SIG-M5 treated with dmso at 0.1 percent for 504 hours (cell line): ENCODE results near the gene SLC27A6.
"Not testable (repeated sequence)": the region's sequence is repeated elsewhere in the genome, so short reads cannot be mapped to it uniquely, and the experiment has no call there.

ENCODE experiments used
- DNase-seq: peaks from one replicate; lab custom pipeline; 2025; ENCODE audit not compliant: unreplicated experiment; lab: John Stamatoyannopoulos, UW

SLC27A6 gene

GRCh38 chr5:129001841-129002526 is 36.7 kb downstream of the SLC27A6 start:
- DNase-seq, result no peak

DNA sequence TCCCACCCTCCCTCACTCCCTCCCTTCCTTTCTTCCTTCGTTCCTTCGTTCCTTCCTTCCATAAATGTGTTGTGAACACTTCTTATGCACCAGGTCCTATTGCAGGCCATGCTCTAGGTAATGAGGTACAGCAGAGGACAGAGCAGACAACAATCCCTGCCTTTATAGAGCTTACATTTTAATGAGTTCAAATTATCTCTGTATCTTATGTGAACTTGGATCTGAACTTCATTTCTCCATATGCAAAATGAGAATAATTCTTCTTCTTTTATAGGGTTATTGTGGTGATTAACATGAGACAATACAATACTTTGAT is 37.2 kb downstream of the SLC27A6 start:
- DNase-seq, result no peak

GRCh38 chr5:129003232-129003631 is 37.9 kb downstream of the SLC27A6 start:
- no peak for DNase-seq

GRCh38 chr5:129014185-129014584 is 48.9 kb downstream of the SLC27A6 start:
- DNase-seq, result no peak

DNA sequence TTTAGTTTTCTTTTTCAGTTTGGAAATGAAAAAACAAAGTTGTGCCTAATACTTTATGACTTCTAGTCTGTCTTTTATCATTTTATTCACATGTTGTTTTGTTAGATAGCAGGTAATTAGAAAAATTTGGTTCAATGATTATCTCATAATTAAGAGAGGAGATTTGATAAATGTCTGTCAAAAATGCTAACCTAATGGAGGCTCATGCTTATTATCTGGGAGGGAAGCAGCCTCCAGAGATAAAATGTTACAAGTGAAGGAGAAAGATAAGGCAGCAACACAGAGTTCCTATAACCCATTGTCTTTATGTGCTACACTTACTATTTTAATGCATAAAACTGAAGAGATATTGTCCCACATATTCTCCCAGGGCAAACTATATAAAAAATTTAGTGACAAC is 53.5 kb downstream of the SLC27A6 start:
- DNase-seq, result no peak

DNA sequence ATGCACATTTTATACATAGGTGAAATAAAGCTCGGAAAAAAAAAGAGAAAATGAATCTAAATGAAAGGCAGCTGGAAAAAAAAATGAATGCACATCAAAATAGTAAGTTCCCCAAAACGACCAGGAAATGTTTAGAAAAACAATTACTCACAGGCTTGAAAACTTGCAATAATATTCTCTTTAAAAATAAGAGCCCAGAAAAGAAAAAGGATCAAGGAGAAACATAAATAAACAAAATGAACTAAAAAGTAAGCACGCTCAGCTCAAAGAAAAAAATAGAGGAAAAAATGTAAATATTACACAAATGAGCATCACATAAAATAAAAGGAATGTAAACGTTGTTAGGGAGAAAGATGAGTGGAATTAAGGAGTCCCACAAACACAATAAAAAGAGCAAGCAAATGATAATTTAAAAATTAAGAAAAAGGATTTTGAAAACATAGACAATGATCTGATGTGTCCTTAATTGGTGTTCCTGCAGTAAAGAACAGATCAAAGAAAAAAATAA is 54.2 kb downstream of the SLC27A6 start:
- DNase-seq, result no peak

- DNase-seq, result no peak
These were observed 55.4 kb downstream of the SLC27A6 start for GRCh38 chr5:129020683-129021082.

- DNase-seq, result no peak
These were observed 56.5 kb downstream of the SLC27A6 start for GRCh38 chr5:129021744-129022143.

- no peak for DNase-seq
These were observed 57.3 kb downstream of the SLC27A6 start for GRCh38 chr5:129022599-129022998.

DNA sequence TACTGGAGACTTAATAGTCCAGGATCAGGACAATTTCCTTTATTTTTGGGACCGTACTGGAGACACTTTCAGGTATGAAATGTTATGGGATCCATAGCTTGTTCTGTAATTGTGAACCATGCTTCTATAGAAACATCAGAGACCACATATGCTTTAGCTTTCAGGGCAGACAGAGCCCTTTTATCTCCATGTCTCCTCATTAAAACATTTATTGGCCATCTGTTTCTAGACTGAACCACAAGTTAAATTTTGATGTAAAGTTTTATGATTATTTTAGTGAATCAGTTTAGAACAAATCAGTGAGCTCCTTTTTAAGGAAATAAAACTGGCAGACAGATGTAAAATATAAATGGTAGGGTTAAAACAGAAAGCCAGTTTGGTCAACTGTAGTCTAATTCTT is 62.0 kb downstream of the SLC27A6 start:
- no peak for DNase-seq

- DNase-seq, result no peak
These were observed 66.8 kb downstream of the SLC27A6 start for GRCh38 chr5:129031886-129032683.

GRCh38 chr5:129036257-129036656 is 71.0 kb downstream of the SLC27A6 start:
- not testable (repeated sequence) for DNase-seq

DNA sequence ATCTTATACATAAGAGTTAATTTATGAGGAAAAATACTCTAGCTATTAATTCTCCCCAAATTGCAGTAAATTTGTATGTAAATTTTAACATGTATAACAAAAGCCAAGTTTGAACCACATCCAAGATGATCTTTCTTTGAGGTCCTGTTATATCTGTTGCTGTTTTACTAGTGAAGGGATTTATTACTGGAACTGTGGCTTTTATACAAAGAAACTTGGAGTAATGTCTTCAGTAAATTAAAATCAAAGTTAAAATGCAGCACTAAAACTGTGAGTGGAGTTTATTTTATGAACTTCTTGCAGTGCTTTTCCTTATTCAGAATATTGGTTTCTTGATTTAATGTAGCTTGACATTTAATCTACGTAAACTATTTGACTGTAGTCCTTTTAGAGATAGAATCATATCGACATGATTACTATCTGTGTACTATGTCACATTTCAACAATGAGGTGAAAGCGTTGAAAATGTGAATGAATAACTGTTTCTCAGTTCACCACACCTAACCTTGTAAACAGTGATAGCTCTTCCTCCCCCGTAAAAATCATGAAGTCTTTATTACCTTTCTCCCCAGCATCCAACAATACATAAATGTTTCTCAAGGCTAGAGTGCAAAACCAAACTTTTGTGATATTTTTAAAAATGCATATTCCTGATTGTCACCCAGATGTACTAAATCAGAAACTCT is 76.1 kb downstream of the SLC27A6 start:
- no peak for DNase-seq

DNA sequence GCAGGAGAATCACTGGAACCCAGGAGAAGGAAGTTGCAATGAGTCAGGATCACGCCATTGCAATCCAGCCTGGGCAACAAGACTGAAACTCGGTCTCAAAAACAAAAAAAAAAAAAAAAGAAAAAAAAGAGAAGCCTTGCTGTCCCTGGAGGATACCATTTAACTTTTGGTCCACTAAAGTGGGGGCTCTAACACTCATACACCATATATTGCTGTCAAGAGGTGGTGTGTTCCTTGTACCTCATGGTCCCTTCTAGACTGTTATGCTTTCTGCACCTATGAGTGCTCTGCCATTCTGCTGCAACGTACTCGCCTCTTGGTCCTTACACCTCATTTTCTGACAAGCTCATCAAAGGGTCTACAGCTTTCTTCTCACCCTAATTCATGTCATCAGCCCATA is 77.0 kb downstream of the SLC27A6 start:
- DNase-seq, result no peak

- DNase-seq, result no peak
These were observed 78.6 kb downstream of the SLC27A6 start for GRCh38 chr5:129043894-129044293.

DNA sequence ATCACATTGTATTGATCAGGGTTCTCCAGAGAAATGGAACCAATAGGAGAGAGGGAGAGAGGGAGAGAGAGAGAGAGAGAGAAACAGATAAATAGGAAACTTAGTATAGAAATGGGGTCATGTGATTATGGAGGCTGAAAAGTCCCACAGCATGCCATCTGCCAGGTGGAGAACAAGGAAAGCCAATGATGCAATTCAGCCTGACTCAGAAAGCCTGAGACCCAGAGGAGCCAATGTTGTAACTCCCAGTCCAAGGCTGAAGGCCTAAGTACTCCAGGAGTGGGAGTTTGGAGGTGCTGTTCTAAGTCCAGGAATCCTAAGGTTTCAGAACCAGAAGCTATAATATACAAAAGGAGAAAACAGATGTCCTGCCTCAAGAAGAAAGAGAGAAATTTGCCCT is 80.9 kb downstream of the SLC27A6 start:
- no peak for DNase-seq

- DNase-seq, result no peak
These were observed 83.2 kb downstream of the SLC27A6 start for GRCh38 chr5:129048509-129048908.

DNA sequence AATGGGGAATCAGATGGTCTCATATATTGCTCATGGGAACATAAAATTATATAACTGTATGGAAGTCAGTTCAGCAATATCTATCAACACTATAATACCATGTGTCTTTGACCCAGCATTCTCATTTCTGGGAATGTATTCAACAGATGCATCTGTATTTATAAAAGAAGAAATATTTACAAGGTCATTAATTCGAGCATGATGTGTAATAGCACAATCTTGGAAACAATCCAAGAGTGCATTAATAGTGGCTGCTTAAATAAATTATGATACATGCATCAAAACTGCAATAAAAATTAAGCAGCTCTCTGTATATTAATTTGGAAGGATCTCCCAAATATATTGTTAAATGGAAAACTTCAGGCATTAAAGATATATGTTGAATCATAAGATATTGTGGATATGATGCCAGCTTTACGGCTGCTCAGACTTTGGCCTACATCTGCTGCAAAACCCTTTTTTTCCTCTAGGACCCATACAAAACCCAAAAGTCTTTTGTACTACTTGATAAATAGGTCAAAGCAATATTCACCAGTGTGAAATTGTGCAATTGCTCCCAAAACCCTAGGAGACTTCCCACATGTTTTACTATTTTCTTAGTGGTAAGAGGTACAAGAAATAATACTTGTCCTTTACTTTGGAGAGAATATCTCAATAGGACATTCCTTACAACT is 84.0 kb downstream of the SLC27A6 start:
- no peak for DNase-seq

- no peak for DNase-seq
These were observed 86.0 kb downstream of the SLC27A6 start for GRCh38 chr5:129051283-129051682.

- no peak for DNase-seq
These were observed 88.2 kb downstream of the SLC27A6 start for GRCh38 chr5:129053438-129053837.

DNA sequence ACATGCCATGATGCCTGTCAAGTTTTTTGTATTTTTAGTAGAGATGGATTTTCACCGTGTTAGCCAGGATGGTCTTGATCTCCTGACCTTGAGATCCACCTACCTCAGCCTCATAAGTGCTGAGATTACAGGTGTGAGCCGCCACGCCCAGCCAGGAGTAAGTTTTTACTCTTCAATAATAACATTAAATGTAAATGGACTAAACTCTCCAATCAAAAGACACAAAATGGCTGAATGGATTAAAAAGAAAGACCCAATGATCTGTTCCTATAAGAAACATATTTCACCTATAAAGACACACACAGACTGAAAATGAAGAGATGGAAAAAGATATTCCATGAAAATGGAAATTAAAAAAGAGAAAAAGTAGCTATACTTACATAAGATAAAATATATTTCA is 92.0 kb downstream of the SLC27A6 start:
- DNase-seq, result no peak
